ENCODE measurements around the gene SLC36A1. TPM values are rescaled to one million over a fixed set of nuclear protein-coding genes. Genes with fewer than 3 reads are reported as not detected.

The SLC36A1 gene
- total RNA-seq, 2 experiments from 2014 or later = 5.0 to 5.5 TPM

GRCh38 chr5:151523335-151523734, 75.9 kb downstream of the SLC36A1 start:
- no peak overlapping the region for H3K27ac Mint-ChIP-seq
- no peaks in the 10 kb centered on the region for H3K36me3 Mint-ChIP-seq
- H3K4me3 Mint-ChIP-seq = no peak overlapping the region
- no peaks in the 10 kb centered on the region for H3K9me3 Mint-ChIP-seq
- peak; percentile 41 for DNase-seq
- peaks cover 5% of the 10 kb centered on the region for H3K4me1 Mint-ChIP-seq
- H3K27me3 Mint-ChIP-seq = no peaks in the 10 kb centered on the region

- H3K27me3 Mint-ChIP-seq = no peaks in the 10 kb centered on the region
- no peak overlapping the region for H3K27ac Mint-ChIP-seq
- no peaks in the 10 kb centered on the region for H3K4me1 Mint-ChIP-seq
- H3K9me3 Mint-ChIP-seq = no peaks in the 10 kb centered on the region
- no peak overlapping the region for H3K4me3 Mint-ChIP-seq
- H3K36me3 Mint-ChIP-seq = no peaks in the 10 kb centered on the region
- no peak for DNase-seq
These were observed 80.8 kb downstream of the SLC36A1 start for GRCh38 chr5:151528153-151528552.

GRCh38 chr5:151528996-151529395, 81.6 kb downstream of the SLC36A1 start:
- no peaks in the 10 kb centered on the region for H3K4me1 Mint-ChIP-seq
- no peak overlapping the region for H3K4me3 Mint-ChIP-seq
- H3K27ac Mint-ChIP-seq = no peak overlapping the region
- H3K9me3 Mint-ChIP-seq = no peaks in the 10 kb centered on the region
- H3K27me3 Mint-ChIP-seq = no peaks in the 10 kb centered on the region
- no peaks in the 10 kb centered on the region for H3K36me3 Mint-ChIP-seq
- DNase-seq = no peak

- H3K27me3 Mint-ChIP-seq = no peaks in the 10 kb centered on the region
- no peak overlapping the region for H3K4me3 Mint-ChIP-seq
- H3K9me3 Mint-ChIP-seq = no peaks in the 10 kb centered on the region
- H3K4me1 Mint-ChIP-seq = no peaks in the 10 kb centered on the region
- H3K27ac Mint-ChIP-seq = no peak overlapping the region
- no peaks in the 10 kb centered on the region for H3K36me3 Mint-ChIP-seq
- DNase-seq = no peak
These were observed 84.2 kb downstream of the SLC36A1 start for GRCh38 chr5:151531581-151531980.

GRCh38 chr5:151532416-151532815, 85.0 kb downstream of the SLC36A1 start:
- no peaks in the 10 kb centered on the region for H3K36me3 Mint-ChIP-seq
- no peaks in the 10 kb centered on the region for H3K9me3 Mint-ChIP-seq
- no peak overlapping the region for H3K27ac Mint-ChIP-seq
- no peaks in the 10 kb centered on the region for H3K4me1 Mint-ChIP-seq
- H3K27me3 Mint-ChIP-seq = no peaks in the 10 kb centered on the region
- no peak for DNase-seq
- H3K4me3 Mint-ChIP-seq = no peak overlapping the region

- no peak overlapping the region for H3K27ac Mint-ChIP-seq
- no peaks in the 10 kb centered on the region for H3K9me3 Mint-ChIP-seq
- H3K4me3 Mint-ChIP-seq = no peak overlapping the region
- H3K4me1 Mint-ChIP-seq = no peaks in the 10 kb centered on the region
- DNase-seq = no peak
- no peaks in the 10 kb centered on the region for H3K27me3 Mint-ChIP-seq
- no peaks in the 10 kb centered on the region for H3K36me3 Mint-ChIP-seq
These were observed 86.9 kb downstream of the SLC36A1 start for GRCh38 chr5:151534350-151534749.

- H3K9me3 Mint-ChIP-seq = no peaks in the 10 kb centered on the region
- no peak overlapping the region for H3K4me3 Mint-ChIP-seq
- H3K36me3 Mint-ChIP-seq = no peaks in the 10 kb centered on the region
- H3K4me1 Mint-ChIP-seq = no peaks in the 10 kb centered on the region
- no peaks in the 10 kb centered on the region for H3K27me3 Mint-ChIP-seq
- no peak for DNase-seq
- no peak overlapping the region for H3K27ac Mint-ChIP-seq
These were observed 89.6 kb downstream of the SLC36A1 start for GRCh38 chr5:151537044-151537443.

- Mint-ChIP-seq H3K36me3 (no peaks in the 10 kb centered on the region), H3K4me1 (no peaks in the 10 kb centered on the region), H3K4me3 (no peak overlapping the region), H3K27me3 (no peaks in the 10 kb centered on the region), H3K27ac (no peak overlapping the region), H3K9me3 (no peaks in the 10 kb centered on the region)
- no peak for DNase-seq
These were observed 94.2 kb downstream of the SLC36A1 start for GRCh38 chr5:151541571-151541970.

Other genes with a start within 250 kb of the SLC36A1 start
- 10 to 100 TPM; 27.5 to 29.6 TPM for gene CCDC69, start 223.5 kb upstream of the SLC36A1 start, total RNA-seq
- gene GM2A, start 194.4 kb upstream of the SLC36A1 start, total RNA-seq = 10 to 100 TPM; 18.0 to 18.8 TPM
- not detected for gene SLC36A3, start 143.8 kb upstream of the SLC36A1 start, total RNA-seq
- not detected for gene SLC36A2, start 100.0 kb upstream of the SLC36A1 start, total RNA-seq
- gene FAT2, start 143.7 kb downstream of the SLC36A1 start, total RNA-seq = not detected
- under 1 TPM; 0.62 to 0.66 TPM for gene SPARC, start 239.3 kb downstream of the SLC36A1 start, total RNA-seq

Measured in activated naive CD8-positive, alpha-beta T cell treated with anti-CD3 and anti-CD28 coated beads for 36 hours (primary cell).